ENCODE measurements around the gene SLC16A7. TPM values are rescaled to one million over a fixed set of nuclear protein-coding genes. Genes with fewer than 3 reads are reported as not detected.

SLC16A7 gene
- total RNA-seq, 2 experiments from 2014 or later, result 30.7 to 34.1 TPM

DNA sequence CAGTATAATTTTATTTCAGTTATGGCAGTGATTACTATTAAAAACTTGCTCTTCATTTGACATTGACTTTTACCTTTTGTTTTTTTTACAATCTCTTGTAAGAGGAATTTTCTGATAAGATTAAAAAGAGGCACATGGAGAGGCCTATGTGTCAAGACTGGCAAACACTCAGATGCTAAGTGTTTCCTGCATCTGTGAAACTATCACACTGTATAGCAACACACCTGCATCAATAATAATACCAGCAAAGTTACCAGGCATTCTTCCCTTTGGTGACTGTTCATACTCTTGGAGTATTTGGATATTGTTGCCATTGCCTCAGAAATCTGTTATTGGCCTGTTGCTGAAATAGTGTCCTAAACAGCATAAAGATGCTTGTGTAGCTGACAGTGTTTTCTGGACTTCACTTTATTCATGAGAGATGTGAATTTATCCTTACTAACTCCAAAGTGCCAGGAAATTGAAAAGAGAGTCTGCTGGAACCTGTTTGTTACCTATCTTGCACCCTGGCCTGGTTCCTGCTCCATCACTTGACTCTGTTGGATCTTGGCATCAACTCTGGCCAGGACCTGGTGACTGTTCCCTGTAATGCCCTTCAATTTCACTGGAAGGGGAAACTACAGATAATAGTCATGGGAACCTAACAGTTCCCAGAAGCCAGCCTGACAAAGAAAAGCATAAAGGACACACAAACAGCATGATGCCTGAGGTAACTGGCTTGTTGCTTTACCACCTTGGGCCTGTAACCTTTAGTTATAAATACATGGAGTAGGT is 19.8 kb downstream of the SLC16A7 start:
- BruUV-seq (replicated peaks), result no TSS peak
- no peak for DNase-seq (ENCODE audit: low spot score)
- H3K4me2 ChIP-seq (ENCODE audit: low read length), result no peak overlapping the region
- POLR2A ChIA-PET, result no interaction called here
- no peak overlapping the region for H2AFZ ChIP-seq (ENCODE audit: low read length)
- TF ChIP-seq, protein P1, sequence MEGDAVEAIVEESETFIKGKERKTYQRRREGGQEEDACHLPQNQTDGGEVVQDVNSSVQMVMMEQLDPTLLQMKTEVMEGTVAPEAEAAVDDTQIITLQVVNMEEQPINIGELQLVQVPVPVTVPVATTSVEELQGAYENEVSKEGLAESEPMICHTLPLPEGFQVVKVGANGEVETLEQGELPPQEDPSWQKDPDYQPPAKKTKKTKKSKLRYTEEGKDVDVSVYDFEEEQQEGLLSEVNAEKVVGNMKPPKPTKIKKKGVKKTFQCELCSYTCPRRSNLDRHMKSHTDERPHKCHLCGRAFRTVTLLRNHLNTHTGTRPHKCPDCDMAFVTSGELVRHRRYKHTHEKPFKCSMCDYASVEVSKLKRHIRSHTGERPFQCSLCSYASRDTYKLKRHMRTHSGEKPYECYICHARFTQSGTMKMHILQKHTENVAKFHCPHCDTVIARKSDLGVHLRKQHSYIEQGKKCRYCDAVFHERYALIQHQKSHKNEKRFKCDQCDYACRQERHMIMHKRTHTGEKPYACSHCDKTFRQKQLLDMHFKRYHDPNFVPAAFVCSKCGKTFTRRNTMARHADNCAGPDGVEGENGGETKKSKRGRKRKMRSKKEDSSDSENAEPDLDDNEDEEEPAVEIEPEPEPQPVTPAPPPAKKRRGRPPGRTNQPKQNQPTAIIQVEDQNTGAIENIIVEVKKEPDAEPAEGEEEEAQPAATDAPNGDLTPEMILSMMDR (conservative IDR thresholded peaks at IDR 0.05; ENCODE audit: low read length), result no peak
- peaks cover 33% of the 10 kb centered on the region for H3K36me3 ChIP-seq (ENCODE audit: insufficient read depth, low read length)
- H3K9me3 ChIP-seq (ENCODE audit: low read length), result peaks cover 29% of the 10 kb centered on the region; the same call in 1 of the 2 replicates
- no peaks in the 10 kb centered on the region for H4K20me1 ChIP-seq (ENCODE audit: insufficient read depth, low read length)
- peaks cover 23% of the 10 kb centered on the region; the same call in 1 of the 2 replicates for H3K79me2 ChIP-seq (ENCODE audit: insufficient read depth, low read depth, low read length)
- no peaks in the 10 kb centered on the region for H3K9me2 ChIP-seq (ENCODE audit: insufficient read depth, low read length)
- intact Hi-C loops (cut with micrococcal nuclease; ENCODE audit: unreplicated experiment), result no loop called here
- no peaks in the 10 kb centered on the region for H3K4me1 ChIP-seq (ENCODE audit: insufficient read depth, low read length, poor library complexity, severe bottlenecking)
- H3K27ac ChIP-seq (ENCODE audit: low read depth, low read length, poor library complexity, severe bottlenecking), result no peak overlapping the region
- H3K4me3 ChIP-seq (ENCODE audit: low read depth, low read length, poor library complexity, severe bottlenecking), result no peak overlapping the region
- CTCF ChIA-PET (ENCODE audit: unreplicated experiment), result no interaction called here

DNA sequence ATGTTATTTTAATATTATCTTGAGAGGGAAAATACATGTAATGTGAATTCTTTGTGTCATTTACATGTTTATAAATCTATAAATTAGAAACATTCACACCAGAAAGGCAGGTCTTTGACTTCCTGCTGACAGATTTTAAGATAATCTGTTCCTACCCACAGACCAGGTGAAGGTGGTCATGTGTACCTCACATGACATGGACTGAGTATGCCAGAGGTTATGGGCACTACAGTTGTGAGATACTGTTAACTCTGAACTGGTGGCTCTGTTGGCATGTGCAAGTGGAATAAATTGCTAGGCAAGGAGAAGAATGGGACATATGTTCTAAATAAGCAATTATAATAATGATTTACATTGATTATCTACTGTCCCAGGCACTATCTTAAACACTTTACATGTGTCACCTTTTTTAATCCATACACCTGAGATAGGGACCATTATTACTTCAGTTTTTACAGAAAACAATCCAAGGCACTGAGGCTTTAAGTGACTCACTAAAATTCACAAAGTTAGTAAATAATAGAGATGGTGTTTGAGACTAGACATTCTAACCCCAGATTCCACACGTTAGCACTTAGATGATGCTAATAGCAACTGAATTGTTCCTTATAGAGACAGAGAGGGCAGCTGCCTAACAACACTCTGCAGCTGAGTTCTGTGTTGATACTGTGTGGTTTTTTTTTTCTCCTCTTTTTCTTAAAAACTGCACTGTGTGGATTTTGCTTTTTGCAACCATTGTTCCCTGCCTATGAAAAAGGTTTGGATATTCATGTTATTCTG is 23.8 kb downstream of the SLC16A7 start:
- Histone ChIP-seq H3K9me2 (ENCODE audit: insufficient read depth, low read length) (no peaks in the 10 kb centered on the region), H3K4me3 (ENCODE audit: low read depth, low read length, poor library complexity, severe bottlenecking) (no peak overlapping the region), H3K36me3 (ENCODE audit: insufficient read depth, low read length) (peaks cover 5% of the 10 kb centered on the region; the same call in 1 of the 2 replicates), H3K4me1 (ENCODE audit: insufficient read depth, low read length, poor library complexity, severe bottlenecking) (no peaks in the 10 kb centered on the region), H2AFZ (ENCODE audit: low read length) (no peak overlapping the region), H3K4me2 (ENCODE audit: low read length) (no peak overlapping the region), H3K79me2 (ENCODE audit: insufficient read depth, low read depth, low read length) (peaks cover 54% of the 10 kb centered on the region), H3K9me3 (ENCODE audit: low read length) (no peaks in the 10 kb centered on the region), H4K20me1 (ENCODE audit: insufficient read depth, low read length) (no peaks in the 10 kb centered on the region), H3K27ac (ENCODE audit: low read depth, low read length, poor library complexity, severe bottlenecking) (no peak overlapping the region)
- no TSS peak for BruUV-seq (replicated peaks)
- TF ChIP-seq EZH2phosphoT487 (IDR thresholded peaks at IDR 0.05; ENCODE audit: borderline replicate concordance, low read depth, low read length), result no peak
- TF ChIP-seq, protein P1 (conservative IDR thresholded peaks at IDR 0.05; ENCODE audit: low read length), result no peak
- intact Hi-C loops (cut with micrococcal nuclease; ENCODE audit: unreplicated experiment), result no loop called here
- POLR2A ChIA-PET, result no interaction called here
- CTCF ChIA-PET (ENCODE audit: unreplicated experiment), result no interaction called here
- DNase-seq (ENCODE audit: low spot score), result no peak

DNA sequence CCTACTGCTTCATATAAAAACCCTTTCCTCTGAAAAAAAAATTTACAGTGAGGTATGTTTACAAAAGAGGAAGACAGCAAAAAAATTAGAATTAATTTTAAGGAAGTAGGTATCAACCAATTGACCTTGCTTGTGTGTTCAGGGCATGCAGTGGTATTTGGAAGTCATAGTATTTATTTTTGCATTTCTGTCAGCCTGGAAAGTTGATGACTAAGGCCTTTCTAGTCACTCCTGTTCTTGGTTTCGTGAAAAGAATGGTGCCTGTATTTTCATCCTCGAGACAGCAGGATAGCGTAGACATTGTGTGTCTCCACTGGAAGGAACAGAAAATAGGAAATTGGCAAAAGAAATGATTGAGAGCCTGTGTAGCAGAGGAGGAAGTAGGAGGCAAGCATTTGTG is 24.5 kb downstream of the SLC16A7 start:
- Histone ChIP-seq H3K79me2 (ENCODE audit: insufficient read depth, low read depth, low read length) (peaks cover 61% of the 10 kb centered on the region), H4K20me1 (ENCODE audit: insufficient read depth, low read length) (no peaks in the 10 kb centered on the region), H3K9me3 (ENCODE audit: low read length) (no peaks in the 10 kb centered on the region), H3K4me3 (ENCODE audit: low read depth, low read length, poor library complexity, severe bottlenecking) (no peak overlapping the region), H2AFZ (ENCODE audit: low read length) (no peak overlapping the region), H3K36me3 (ENCODE audit: insufficient read depth, low read length) (peaks cover 5% of the 10 kb centered on the region; the same call in 1 of the 2 replicates), H3K4me2 (ENCODE audit: low read length) (no peak overlapping the region), H3K27ac (ENCODE audit: low read depth, low read length, poor library complexity, severe bottlenecking) (no peak overlapping the region), H3K9me2 (ENCODE audit: insufficient read depth, low read length) (no peaks in the 10 kb centered on the region), H3K4me1 (ENCODE audit: insufficient read depth, low read length, poor library complexity, severe bottlenecking) (no peaks in the 10 kb centered on the region)
- ChIA-PET CTCF (ENCODE audit: unreplicated experiment) (no interaction called here), POLR2A (interaction anchor here (0.9 to 1.9 kb wide), 3 partner anchors 10 to 25 kb away, joined by 3 to 4 read pairs (median 4); partner anchors contain the start of gene SLC16A7)
- intact Hi-C loops (cut with micrococcal nuclease; ENCODE audit: unreplicated experiment), result no loop called here
- BruUV-seq (replicated peaks), result no TSS peak
- no peak for DNase-seq (ENCODE audit: low spot score)
- TF ChIP-seq, protein P1 (conservative IDR thresholded peaks at IDR 0.05; ENCODE audit: low read length), result no peak
- no peak for TF ChIP-seq EZH2phosphoT487 (IDR thresholded peaks at IDR 0.05; ENCODE audit: borderline replicate concordance, low read depth, low read length)

Data from OCI-LY7 (cell line).